HEK293 (cell line): Measurements from ENCODE around the gene PLOD3.

Experiments used
- BCL11B ChIP-seq: fragments of 450-650 bp; formaldehyde crosslinking; IDR thresholded peaks from 2 replicates; pipeline ENCODE4 v1.5.1; 2016; ENCODE audit warnings: low read depth, missing biosample characterization, missing genetic modification characterization
- CTCF ChIP-seq: fragments of 450-650 bp; formaldehyde crosslinking; IDR thresholded peaks from 2 replicates; pipeline ENCODE4 v1.5.1; 2016; ENCODE audit warnings: missing biosample characterization, missing genetic modification characterization
- EGR2 ChIP-seq: fragments of 450-650 bp; formaldehyde crosslinking; IDR thresholded peaks from 2 replicates; pipeline ENCODE4 v1.5.1; 2016; ENCODE audit warnings: low read depth, missing biosample characterization, missing genetic modification characterization
- GFI1B ChIP-seq: fragments of 450-650 bp; formaldehyde crosslinking; IDR thresholded peaks from 2 replicates; pipeline ENCODE4 v1.5.1; 2016; ENCODE audit warnings: missing biosample characterization, missing genetic modification characterization
- GLIS1 ChIP-seq: fragments of 450-650 bp; formaldehyde crosslinking; IDR thresholded peaks from 2 replicates; pipeline ENCODE4 v1.5.1; 2016; ENCODE audit warnings: missing biosample characterization, missing genetic modification characterization
- HOXC10 ChIP-seq: sonication (generic); formaldehyde crosslinking; IDR thresholded peaks from 2 replicates; pipeline ENCODE4 v1.8.1; 2023; ENCODE audit warnings: mild to moderate bottlenecking, missing genetic modification reagents
- KLF1 ChIP-seq: fragments of 450-650 bp; formaldehyde crosslinking; IDR thresholded peaks from 2 replicates; pipeline ENCODE4 v1.5.1; 2016; ENCODE audit warnings: missing biosample characterization, missing genetic modification characterization
- KLF8 ChIP-seq: fragments of 450-650 bp; formaldehyde crosslinking; IDR thresholded peaks from 2 replicates; pipeline ENCODE4 v1.5.1; 2016; ENCODE audit warnings: missing biosample characterization, missing genetic modification characterization
- OSR2 ChIP-seq: fragments of 450-650 bp; formaldehyde crosslinking; IDR thresholded peaks from 2 replicates; pipeline ENCODE4 v1.5.1; 2016; ENCODE audit warnings: missing biosample characterization, missing genetic modification characterization
- PRDM1 ChIP-seq: fragments of 450-650 bp; formaldehyde crosslinking; IDR thresholded peaks from 2 replicates; pipeline ENCODE4; 2016; ENCODE audit warnings: missing biosample characterization, missing genetic modification characterization
- TSHZ1 ChIP-seq: fragments of 450-650 bp; formaldehyde crosslinking; IDR thresholded peaks from 2 replicates; pipeline ENCODE4 v1.5.1; 2016; ENCODE audit warnings: missing biosample characterization, missing genetic modification characterization, borderline replicate concordance
- ZNF169 ChIP-seq: fragments of 450-650 bp; formaldehyde crosslinking; IDR thresholded peaks from 2 replicates; pipeline ENCODE4 v1.5.1; 2016; ENCODE audit warnings: missing biosample characterization, missing genetic modification characterization
- ZNF280D ChIP-seq: fragments of 450-650 bp; formaldehyde crosslinking; IDR thresholded peaks from 2 replicates; pipeline ENCODE4 v1.5.1; 2016; ENCODE audit warnings: missing biosample characterization, missing genetic modification characterization
- ZNF335 ChIP-seq: fragments of 450-650 bp; formaldehyde crosslinking; conservative IDR thresholded peaks from 2 replicates; pipeline ENCODE4 v1.5.1; 2016; ENCODE audit warnings: missing biosample characterization, missing genetic modification characterization
- ZNF354C ChIP-seq: fragments of 450-650 bp; formaldehyde crosslinking; IDR thresholded peaks from 2 replicates; pipeline ENCODE4 v1.5.1; 2016; ENCODE audit warnings: missing biosample characterization, missing genetic modification characterization, low read depth, borderline replicate concordance
- ZNF366 ChIP-seq: fragments of 450-650 bp; formaldehyde crosslinking; conservative IDR thresholded peaks from 2 replicates; pipeline ENCODE4 v1.5.1; 2016; ENCODE audit warnings: missing biosample characterization, missing genetic modification characterization
- ZNF404 ChIP-seq: fragments of 450-650 bp; formaldehyde crosslinking; IDR thresholded peaks from 2 replicates; pipeline ENCODE4 v1.5.1; 2017; ENCODE audit warnings: missing biosample characterization, missing genetic modification characterization
- ZNF48 ChIP-seq: fragments of 450-650 bp; formaldehyde crosslinking; IDR thresholded peaks from 2 replicates; pipeline ENCODE4 v1.5.1; 2016; ENCODE audit warnings: missing biosample characterization, missing genetic modification characterization
- ZNF843 ChIP-seq: fragments of 450-650 bp; formaldehyde crosslinking; IDR thresholded peaks from 2 replicates; pipeline ENCODE4 v1.5.1; 2016; ENCODE audit warnings: missing biosample characterization, missing genetic modification characterization

The PLOD3 gene

GRCh38 chr7:101169110-101169837, 48.1 kb downstream of the PLOD3 start (continued):
- TF ChIP-seq CTCF (tag by site-specific recombination): no peak
- TF ChIP-seq ZNF354C (tag by site-specific recombination): no peak
- TF ChIP-seq ZNF169 (tag by site-specific recombination): peak; percentile 67; the same call in 1 of the 2 replicates
- TF ChIP-seq ZNF366: peak; percentile 92
- peak; percentile 83 for TF ChIP-seq KLF1
- TF ChIP-seq TSHZ1: peak; percentile 27; the same call in 1 of the 2 replicates
- no peak for TF ChIP-seq OSR2 (tag by site-specific recombination)
- peak; percentile 50 for TF ChIP-seq ZNF335
- TF ChIP-seq HOXC10: no peak
- 0 out of 2 replicates have a peak, but pooled peaks have one; percentile 18 for TF ChIP-seq BCL11B (tag by site-specific recombination)
- TF ChIP-seq KLF8 (tag by site-specific recombination): peak; percentile 91
- peak; percentile 25; the same call in 1 of the 2 replicates for TF ChIP-seq ZNF843 (tag by site-specific recombination)
- peak; percentile 78 for TF ChIP-seq PRDM1
- TF ChIP-seq EGR2 (tag by site-specific recombination): peak; percentile 93
- TF ChIP-seq ZNF48 (tag by site-specific recombination): peak; percentile 87; the same call in 1 of the 2 replicates
- TF ChIP-seq GLIS1 (tag by site-specific recombination): peak; percentile 9; the same call in 1 of the 2 replicates
- no peak for TF ChIP-seq ZNF404 (tag by site-specific recombination)
- TF ChIP-seq GFI1B (tag by site-specific recombination): peak; percentile 12; the same call in 1 of the 2 replicates
- TF ChIP-seq ZNF280D: peak; percentile 66
